Neural cell (in vitro differentiated cells): Measurements from ENCODE around the gene WDR33. TPM values are rescaled to one million over a fixed set of nuclear protein-coding genes. Genes with fewer than 3 reads are reported as not detected.

Experiments
- H2AFZ ChIP-seq: fragments of 200-600, 300-800 bp; sonication (generic), shearing (Covaris generic); 2 replicates; pipeline ENCODE4 v1.6.0; 2014; ENCODE audit warnings: low read depth, mild to moderate bottlenecking, antibody characterized with exemption, low read length, moderate library complexity
- H3F3A ChIP-seq: fragments of 200-600 bp; shearing (Covaris generic); 2 replicates; pipeline ENCODE4 v1.6.1; 2016; ENCODE audit warnings: mild to moderate bottlenecking, moderate library complexity, mixed read lengths, antibody characterized with exemption, low read length; ENCODE audit not compliant: insufficient read depth, poor library complexity, severe bottlenecking
- H3K27ac ChIP-seq: fragments of 200-600, 300-800 bp; sonication (generic), shearing (Covaris generic); 2 replicates; pipeline ENCODE4 v1.5.1; 2014; ENCODE audit warnings: mild to moderate bottlenecking, low read length, moderate library complexity
- H3K27me3 ChIP-seq: fragments of 300-800, 200-600 bp; sonication (generic), shearing (Covaris generic); 2 replicates; pipeline ENCODE4 v1.6.0; 2014; ENCODE audit warnings: mild to moderate bottlenecking, low read depth, low read length, moderate library complexity; ENCODE audit not compliant: insufficient read depth
- H3K36me3 ChIP-seq: fragments of 300-800, 200-600 bp; sonication (generic), shearing (Covaris generic); 2 replicates; pipeline ENCODE4 v1.5.1; 2014; ENCODE audit warnings: mild to moderate bottlenecking, antibody characterized with exemption, low read length, moderate library complexity; ENCODE audit not compliant: insufficient read depth
- H3K4me2 ChIP-seq: fragments of 300-800, 200-600 bp; sonication (generic), shearing (Covaris generic); 2 replicates; pipeline ENCODE4 v1.6.0; 2014; ENCODE audit warnings: mild to moderate bottlenecking, low read length
- H3K4me3 ChIP-seq: fragments of 300-800, 200-600 bp; sonication (generic), shearing (Covaris generic); 2 replicates; pipeline ENCODE4 v1.5.1; 2014; ENCODE audit warnings: mild to moderate bottlenecking, low read length, moderate library complexity
- H3K79me2 ChIP-seq: fragments of 200-600 bp; shearing (Covaris generic); replicated peaks from 2 replicates; pipeline ENCODE4 v1.6.0; 2014; ENCODE audit warnings: mild to moderate bottlenecking, low read length, moderate library complexity; ENCODE audit not compliant: insufficient read depth
- H3K9ac ChIP-seq: fragments of 300-800, 200-600 bp; sonication (generic), shearing (Covaris generic); 2 replicates; pipeline ENCODE4 v1.6.1; 2016; ENCODE audit warnings: mild to moderate bottlenecking, low read length, mixed read lengths
- H3K9me2 ChIP-seq: fragments of 200-600 bp; shearing (Covaris generic); 2 replicates; pipeline ENCODE4 v1.6.1; 2016; ENCODE audit warnings: mild to moderate bottlenecking, low read length, mixed read lengths; ENCODE audit not compliant: insufficient read depth
- H3K9me3 ChIP-seq: fragments of 200-600, 300-800 bp; sonication (generic), shearing (Covaris generic); 2 replicates; pipeline ENCODE4 v1.6.1; 2016; ENCODE audit warnings: mild to moderate bottlenecking, mixed run types, low read length, moderate library complexity, mixed read lengths
- H4K20me1 ChIP-seq: fragments of 200-600 bp; shearing (Covaris generic); 2 replicates; pipeline ENCODE4 v1.6.1; 2016; ENCODE audit warnings: mild to moderate bottlenecking, mixed run types; ENCODE audit not compliant: insufficient read depth
- CTCF ChIP-seq: fragments of 450-650 bp; IDR thresholded peaks from 2 replicates; pipeline ENCODE4 v1.5.1; 2014; ENCODE audit warnings: antibody characterized with exemption, mild to moderate bottlenecking, moderate library complexity; ENCODE audit not compliant: poor library complexity, severe bottlenecking
- EP300 ChIP-seq: fragments of 450-650 bp; conservative IDR thresholded peaks from 2 replicates; pipeline ENCODE4 v1.6.1; 2014; ENCODE audit warnings: antibody characterized with exemption, mild to moderate bottlenecking, moderate library complexity; ENCODE audit not compliant: poor library complexity, severe bottlenecking
- EZH2 ChIP-seq: fragments of 200-600, 300-800 bp; shearing (Covaris generic), sonication (generic); IDR thresholded peaks from 2 replicates; pipeline ENCODE4 v1.6.1; 2014; ENCODE audit warnings: antibody characterized with exemption, low read length, borderline replicate concordance, mild to moderate bottlenecking; ENCODE audit not compliant: insufficient read depth, poor library complexity, severe bottlenecking
- MXI1 ChIP-seq: fragments of 450-650 bp; conservative IDR thresholded peaks from 2 replicates; pipeline ENCODE4 v1.6.1; 2014; ENCODE audit warnings: antibody characterized with exemption, mild to moderate bottlenecking; ENCODE audit not compliant: poor library complexity, severe bottlenecking
- POLR2AphosphoS5 ChIP-seq: IDR thresholded peaks from 2 replicates; pipeline ENCODE4 v1.6.1; 2012
- RAD21 ChIP-seq: fragments of 450-650 bp; conservative IDR thresholded peaks from 2 replicates; pipeline ENCODE4 v1.6.1; 2014; ENCODE audit warnings: antibody characterized with exemption, mild to moderate bottlenecking, moderate library complexity
- REST ChIP-seq: IDR thresholded peaks from 2 replicates; pipeline ENCODE4 v1.6.1; 2012; ENCODE audit warnings: borderline replicate concordance
- SMC3 ChIP-seq: fragments of 450-650 bp; conservative IDR thresholded peaks from 2 replicates; pipeline ENCODE4 v1.6.1; 2014; ENCODE audit warnings: antibody characterized with exemption, mild to moderate bottlenecking, moderate library complexity; ENCODE audit not compliant: poor library complexity
- TAF1 ChIP-seq: IDR thresholded peaks from 2 replicates; pipeline ENCODE4 v1.6.1; 2012; ENCODE audit warnings: low read depth
- polyA plus RNA-seq: library from polyadenylated mRNA; depleted of rRNA; stranded (reverse); fragments of >200 nt; gene quantifications from 2 replicates; pipeline ENCODE4 v1.2.3, GENCODE V29; 2014

The WDR33 gene
- polyA plus RNA-seq, 1 donor from 2014 or later, result 58.7 TPM

- peaks cover 62% of the 10 kb centered on the region for H3K79me2 ChIP-seq
- H3K4me3 ChIP-seq, result no peak overlapping the region
- TF ChIP-seq MXI1 (no peak), TAF1 (no peak), SMC3 (no peak), CTCF (no peak), REST (no peak), EP300 (no peak), POLR2AphosphoS5 (no peak), EZH2 (no peak), RAD21 (no peak)
- no peak overlapping the region for H3K4me2 ChIP-seq
- H2AFZ ChIP-seq, result no peak overlapping the region
- no peak overlapping the region for H3K9ac ChIP-seq
- no peaks in the 10 kb centered on the region for H3K9me3 ChIP-seq
- no peaks in the 10 kb centered on the region for H3K36me3 ChIP-seq
- no peaks in the 10 kb centered on the region for H3K9me2 ChIP-seq
- no peaks in the 10 kb centered on the region for H4K20me1 ChIP-seq
- no peaks in the 10 kb centered on the region for H3F3A ChIP-seq
- H3K27me3 ChIP-seq, result no peaks in the 10 kb centered on the region
- H3K27ac ChIP-seq, result no peak overlapping the region
Observed at GRCh38 chr2:127792805-127793204, 18.2 kb downstream of the WDR33 start.

GRCh38 chr2:127790694-127791529 lies 20.1 kb downstream of the WDR33 start:
- no peaks in the 10 kb centered on the region for H3K9me2 ChIP-seq
- no peak overlapping the region for H3K4me3 ChIP-seq
- H3K79me2 ChIP-seq, result peaks cover 51% of the 10 kb centered on the region
- H3F3A ChIP-seq, result no peaks in the 10 kb centered on the region
- H3K27me3 ChIP-seq, result no peaks in the 10 kb centered on the region
- H3K36me3 ChIP-seq, result no peaks in the 10 kb centered on the region
- no peak overlapping the region for H2AFZ ChIP-seq
- H3K9ac ChIP-seq, result no peak overlapping the region
- no peaks in the 10 kb centered on the region for H4K20me1 ChIP-seq
- TF ChIP-seq SMC3 (no peak), EZH2 (no peak), CTCF (no peak), RAD21 (no peak), TAF1 (no peak), REST (no peak), MXI1 (no peak), POLR2AphosphoS5 (no peak), EP300 (no peak)
- H3K9me3 ChIP-seq, result no peaks in the 10 kb centered on the region
- no peak overlapping the region for H3K4me2 ChIP-seq
- H3K27ac ChIP-seq, result no peak overlapping the region
